Panc1 (cell line): ENCODE measurements around the gene RAC2. TPM values are rescaled to one million over a fixed set of nuclear protein-coding genes. Genes with fewer than 3 reads are reported as not detected.

Experiments
- ATAC-seq: fragments of 200-7000 bp; cut with Tn5 transposase; 2 replicates; pipeline ENCODE4 v1.9.1; 2020; ENCODE audit warnings: mild to moderate bottlenecking, moderate library complexity
- BruUV-seq: library from RNA; stranded (reverse); fragments of 400-500 nt; replicated peaks from 2 replicates; lab custom pipeline; 2021; lab: Mats Ljungman, UMichigan
- CTCF ChIA-PET: fragments of 300-600 bp; sonication (Branson Sonifier 250); formaldehyde crosslinking; loops from one replicate; lab custom pipeline; 2022; ENCODE audit warnings: antibody characterized with exemption; lab: Charles Lee
- POLR2A ChIA-PET: fragments of 300-600 bp; sonication (Branson Sonifier 250); formaldehyde crosslinking; loops from one replicate; lab custom pipeline; 2022; ENCODE audit warnings: antibody characterized with exemption; lab: Charles Lee
- DNase-seq: peaks from one replicate; pipeline ENCODE4 v3.0.0-alpha.2; 2010; ENCODE audit warnings: low read depth, low spot score
- H3K27ac ChIP-seq: 2 replicates; pipeline ENCODE4 v1.5.1; 2011; ENCODE audit warnings: mild to moderate bottlenecking, low read length, inconsistent platforms
- H3K27me3 ChIP-seq: fragments of 200-500 bp; sonication (Bioruptor generic); 2 replicates; pipeline ENCODE4 v1.6.0; 2014; ENCODE audit warnings: low read length, inconsistent platforms; ENCODE audit not compliant: control insufficient read depth, insufficient read depth
- H3K36me3 ChIP-seq: fragments of 200-500 bp; sonication (Bioruptor generic); 2 replicates; pipeline ENCODE4 v1.5.1; 2014; ENCODE audit warnings: inconsistent platforms, mild to moderate bottlenecking, low read length, moderate library complexity; ENCODE audit not compliant: control insufficient read depth, insufficient read depth
- H3K4me1 ChIP-seq: 2 replicates; pipeline ENCODE4 v1.5.1; 2011; ENCODE audit warnings: inconsistent platforms, mild to moderate bottlenecking, low read length, moderate library complexity; ENCODE audit not compliant: control insufficient read depth, insufficient read depth
- H3K4me3 ChIP-seq, 2 experiments: 2 replicates each; pipeline ENCODE4 v1.5.1; 2011 to 2012; ENCODE audit warnings: low read depth in 2 of 2, low read length in 2 of 2, mild to moderate bottlenecking in 2 of 2, inconsistent platforms in 1 of 2, moderate library complexity in 1 of 2
- H3K9me3 ChIP-seq: fragments of 200-500 bp; sonication (Bioruptor generic); 2 replicates; pipeline ENCODE4 v1.5.1; 2014; ENCODE audit warnings: low read depth, mild to moderate bottlenecking, inconsistent platforms, low read length, moderate library complexity; ENCODE audit not compliant: control insufficient read depth, insufficient read depth
- POLR2AphosphoS5 ChIP-seq: IDR thresholded peaks from 2 replicates; pipeline ENCODE4 v1.6.1; 2012; ENCODE audit warnings: mild to moderate bottlenecking, low read depth, low read length, moderate library complexity
- SIN3A ChIP-seq: IDR thresholded peaks from 2 replicates; pipeline ENCODE4 v1.6.1; 2012; ENCODE audit warnings: low read depth, mild to moderate bottlenecking, low read length, moderate library complexity, borderline replicate concordance; ENCODE audit not compliant: insufficient read depth
- TCF7L2 ChIP-seq: IDR thresholded peaks from 2 replicates; pipeline ENCODE4 v1.6.1; 2011; ENCODE audit warnings: mild to moderate bottlenecking, low read depth, low read length, inconsistent platforms
- in situ Hi-C: cut with HindIII; loops from 2 replicates; pipeline ENCODE4 v1.10.0; 2016; ENCODE audit warnings: low sequenced_read_pairs, low pct_unique_long_range_greater_than_20kb
- intact Hi-C: fragments of 100-400 bp; cut with micrococcal nuclease; formaldehyde crosslinking; loops from one replicate; pipeline ENCODE4 v1.10.0; 2022; ENCODE audit not compliant: unreplicated experiment
- total RNA-seq: library from RNA; stranded (reverse); gene quantifications from one replicate; pipeline ENCODE4 v1.2.1, GENCODE V29; 2021; ENCODE audit not compliant: unreplicated experiment
- TF ChIP-seq, protein P1 (sequence below), 2 experiments: IDR thresholded peaks; 2 replicates each; pipeline ENCODE4 v1.6.1; 2011 to 2012; ENCODE audit warnings: low read depth in 2 of 2, control low read depth in 1 of 2, low read length in 1 of 2, mild to moderate bottlenecking in 1 of 2, moderate library complexity in 1 of 2; ENCODE audit not compliant: insufficient read depth in 1 of 2
- TF ChIP-seq, protein P2 (sequence below): fragments of 450-650 bp; IDR thresholded peaks from 2 replicates; pipeline ENCODE4 v1.5.1; 2017; ENCODE audit warnings: mild to moderate bottlenecking

The RAC2 gene
- total RNA-seq, 1 experiment from 2014 or later, result 1.5 TPM

DNA sequence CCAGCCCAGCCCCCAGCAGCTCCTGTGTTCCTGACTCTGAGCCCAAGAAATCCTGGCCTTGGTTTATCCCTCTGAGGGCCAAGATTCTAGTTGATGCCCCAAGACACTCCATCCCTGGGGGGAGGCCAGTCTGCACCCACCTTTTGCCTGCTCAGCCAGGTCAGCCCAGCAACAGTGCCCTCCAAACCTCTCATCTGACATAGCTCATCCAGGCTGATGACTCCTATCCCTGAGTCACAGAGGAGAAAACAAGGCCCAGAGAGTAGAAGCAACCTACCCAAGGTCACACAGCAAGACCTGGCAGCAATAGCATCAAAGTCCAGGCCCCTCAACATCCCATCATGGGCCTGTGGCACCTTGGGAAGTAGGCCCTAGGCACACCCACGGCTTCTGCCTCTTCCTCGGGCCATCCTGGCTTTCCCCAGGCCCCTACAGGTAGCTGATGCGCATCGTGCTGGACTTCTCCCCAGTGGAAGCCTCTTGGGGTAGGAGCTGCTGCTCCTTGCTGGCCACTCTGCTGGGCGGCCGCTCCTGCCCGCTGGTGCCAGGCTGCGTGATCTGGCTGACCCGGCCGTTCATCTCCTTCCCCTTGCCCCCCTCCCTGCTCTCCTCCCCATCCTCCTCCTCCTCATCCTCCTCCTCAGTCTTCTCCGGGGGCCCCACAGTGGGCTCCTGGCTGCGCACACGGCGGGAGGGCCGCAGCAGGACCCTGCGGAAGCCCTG is 37.8 kb downstream of the RAC2 start:
- H3K4me3 ChIP-seq, result no peak overlapping the region
- no peaks in the 10 kb centered on the region for H3K36me3 ChIP-seq
- ChIA-PET CTCF (no interaction called here), POLR2A (no interaction called here)
- H3K4me1 ChIP-seq, result no peaks in the 10 kb centered on the region
- in situ Hi-C loops (no loop called here), intact Hi-C loops (no loop called here)
- no peak for DNase-seq
- no peaks in the 10 kb centered on the region for H3K9me3 ChIP-seq
- BruUV-seq, result no TSS peak
- H3K27ac ChIP-seq, result no peak overlapping the region
- no peak for ATAC-seq
- TF ChIP-seq, protein P1, sequence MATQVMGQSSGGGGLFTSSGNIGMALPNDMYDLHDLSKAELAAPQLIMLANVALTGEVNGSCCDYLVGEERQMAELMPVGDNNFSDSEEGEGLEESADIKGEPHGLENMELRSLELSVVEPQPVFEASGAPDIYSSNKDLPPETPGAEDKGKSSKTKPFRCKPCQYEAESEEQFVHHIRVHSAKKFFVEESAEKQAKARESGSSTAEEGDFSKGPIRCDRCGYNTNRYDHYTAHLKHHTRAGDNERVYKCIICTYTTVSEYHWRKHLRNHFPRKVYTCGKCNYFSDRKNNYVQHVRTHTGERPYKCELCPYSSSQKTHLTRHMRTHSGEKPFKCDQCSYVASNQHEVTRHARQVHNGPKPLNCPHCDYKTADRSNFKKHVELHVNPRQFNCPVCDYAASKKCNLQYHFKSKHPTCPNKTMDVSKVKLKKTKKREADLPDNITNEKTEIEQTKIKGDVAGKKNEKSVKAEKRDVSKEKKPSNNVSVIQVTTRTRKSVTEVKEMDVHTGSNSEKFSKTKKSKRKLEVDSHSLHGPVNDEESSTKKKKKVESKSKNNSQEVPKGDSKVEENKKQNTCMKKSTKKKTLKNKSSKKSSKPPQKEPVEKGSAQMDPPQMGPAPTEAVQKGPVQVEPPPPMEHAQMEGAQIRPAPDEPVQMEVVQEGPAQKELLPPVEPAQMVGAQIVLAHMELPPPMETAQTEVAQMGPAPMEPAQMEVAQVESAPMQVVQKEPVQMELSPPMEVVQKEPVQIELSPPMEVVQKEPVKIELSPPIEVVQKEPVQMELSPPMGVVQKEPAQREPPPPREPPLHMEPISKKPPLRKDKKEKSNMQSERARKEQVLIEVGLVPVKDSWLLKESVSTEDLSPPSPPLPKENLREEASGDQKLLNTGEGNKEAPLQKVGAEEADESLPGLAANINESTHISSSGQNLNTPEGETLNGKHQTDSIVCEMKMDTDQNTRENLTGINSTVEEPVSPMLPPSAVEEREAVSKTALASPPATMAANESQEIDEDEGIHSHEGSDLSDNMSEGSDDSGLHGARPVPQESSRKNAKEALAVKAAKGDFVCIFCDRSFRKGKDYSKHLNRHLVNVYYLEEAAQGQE (IDR thresholded peaks at IDR 0.05; ENCODE audit: insufficient read depth in 1 of 2, low read depth in 2 of 2, low read length in 1 of 2), result no peak
- TF ChIP-seq POLR2AphosphoS5, result no peak
- TF ChIP-seq, protein P2, sequence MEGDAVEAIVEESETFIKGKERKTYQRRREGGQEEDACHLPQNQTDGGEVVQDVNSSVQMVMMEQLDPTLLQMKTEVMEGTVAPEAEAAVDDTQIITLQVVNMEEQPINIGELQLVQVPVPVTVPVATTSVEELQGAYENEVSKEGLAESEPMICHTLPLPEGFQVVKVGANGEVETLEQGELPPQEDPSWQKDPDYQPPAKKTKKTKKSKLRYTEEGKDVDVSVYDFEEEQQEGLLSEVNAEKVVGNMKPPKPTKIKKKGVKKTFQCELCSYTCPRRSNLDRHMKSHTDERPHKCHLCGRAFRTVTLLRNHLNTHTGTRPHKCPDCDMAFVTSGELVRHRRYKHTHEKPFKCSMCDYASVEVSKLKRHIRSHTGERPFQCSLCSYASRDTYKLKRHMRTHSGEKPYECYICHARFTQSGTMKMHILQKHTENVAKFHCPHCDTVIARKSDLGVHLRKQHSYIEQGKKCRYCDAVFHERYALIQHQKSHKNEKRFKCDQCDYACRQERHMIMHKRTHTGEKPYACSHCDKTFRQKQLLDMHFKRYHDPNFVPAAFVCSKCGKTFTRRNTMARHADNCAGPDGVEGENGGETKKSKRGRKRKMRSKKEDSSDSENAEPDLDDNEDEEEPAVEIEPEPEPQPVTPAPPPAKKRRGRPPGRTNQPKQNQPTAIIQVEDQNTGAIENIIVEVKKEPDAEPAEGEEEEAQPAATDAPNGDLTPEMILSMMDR, result no peak
- TF ChIP-seq TCF7L2, result no peak
- no peak for TF ChIP-seq SIN3A
- H3K27me3 ChIP-seq, result no peaks in the 10 kb centered on the region

DNA sequence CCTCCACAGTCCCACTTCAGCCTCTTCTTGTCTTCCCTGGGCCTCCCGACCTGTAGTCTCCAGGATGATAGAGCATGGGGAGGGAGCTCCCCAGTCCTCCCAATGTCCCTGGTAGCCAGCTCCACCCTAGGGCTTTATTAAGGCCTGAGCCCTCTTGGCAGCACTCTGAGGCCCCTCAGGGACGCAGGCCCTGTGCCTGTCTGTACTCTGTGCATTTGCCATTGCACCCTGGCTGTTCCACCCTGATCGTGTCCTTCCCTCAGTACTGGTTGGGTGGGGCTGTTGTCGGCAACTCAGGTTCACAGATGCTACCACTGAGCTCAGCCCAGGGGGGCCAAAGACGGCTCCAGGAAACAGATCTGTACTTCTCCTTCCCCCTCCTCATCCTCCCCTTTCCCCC is 39.0 kb downstream of the RAC2 start:
- in situ Hi-C loops, result no loop called here
- H3K27ac ChIP-seq, result no peak overlapping the region
- H3K27me3 ChIP-seq, result no peaks in the 10 kb centered on the region
- H3K4me1 ChIP-seq, result peaks cover under 1% of the 10 kb centered on the region
- ATAC-seq, result no peak
- CTCF ChIA-PET, result no interaction called here
- TF ChIP-seq POLR2AphosphoS5, result no peak
- TF ChIP-seq, protein P2, result no peak
- no peak for TF ChIP-seq SIN3A
- TF ChIP-seq TCF7L2, result no peak
- TF ChIP-seq, protein P1 (IDR thresholded peaks at IDR 0.05; ENCODE audit: insufficient read depth in 1 of 2, low read depth in 2 of 2, low read length in 1 of 2), result no peak
- H3K36me3 ChIP-seq, result no peaks in the 10 kb centered on the region
- no peak overlapping the region for H3K4me3 ChIP-seq
- DNase-seq, result no peak
- no TSS peak for BruUV-seq
- POLR2A ChIA-PET, result no interaction called here
- H3K9me3 ChIP-seq, result no peaks in the 10 kb centered on the region
- intact Hi-C loops, result no loop called here
